Bronchus fibroblast of lung (primary cell): ENCODE measurements around the gene ZNF208. TPM values are rescaled to one million over a fixed set of nuclear protein-coding genes. Genes with fewer than 3 reads are reported as not detected.

Source experiments
- total RNA-seq: library from RNA; depleted of rRNA; stranded (reverse); fragments of >200 nt; gene quantifications from 2 replicates; pipeline ENCODE4 v1.2.3, GENCODE V29; 2015

Gene ZNF208
- total RNA-seq = not detected in 2 replicates

GRCh38 chr19:22010437-22011143 is at the start of gene ZNF208:
ZNF208 (minus strand) TSS chr19:22010943; CDS start chr19:22010794, 149 bp downstream.

Other genes starting within 250 kb of the ZNF208 start
- gene ZNF100, start 243.4 kb downstream of the ZNF208 start, total RNA-seq = 2.7 and 2.8 TPM in 2 replicates
- gene ZNF43, start 174.8 kb downstream of the ZNF208 start, total RNA-seq = 5.2 and 5.5 TPM in 2 replicates
- 0.45 and 0.84 TPM in 2 replicates for gene ZNF257, start 41.5 kb upstream of the ZNF208 start, total RNA-seq
- gene ZNF676, start 186.0 kb upstream of the ZNF208 start, total RNA-seq = not detected in 2 replicates